ENCODE data around the gene ACAT1. TPM values are rescaled to one million over a fixed set of nuclear protein-coding genes. Genes with fewer than 3 reads are reported as not detected.

Gene ACAT1
- total and polyA plus RNA-seq, 10 of the 15 experiments (the other 5 are each of a cell fraction or from before 2014, with no cell fraction given) = 57.1 to 139 (median 91.2) TPM

GRCh38 chr11:108121274-108122155 is at the start of gene ACAT1 (continued):
- peak; percentile 38; the same call in 1 of the 2 replicates for TF ChIP-seq MXI1 (IDR thresholded peaks at IDR 0.05; ENCODE audit: low read depth, low read length)
- no peak for TF ChIP-seq ZNF217 (IDR thresholded peaks at IDR 0.05)
- no peak for TF ChIP-seq CBX5 (IDR thresholded peaks at IDR 0.05; ENCODE audit: low read depth)
- peak; percentile 34; the same call in 1 of the 2 replicates for TF ChIP-seq TCF3 (IDR thresholded peaks at IDR 0.05; ENCODE audit: borderline replicate concordance, insufficient read depth, low read depth, low read length)
- TF ChIP-seq RAD51 (IDR thresholded peaks at IDR 0.05) = peak; percentile 60
- peak; percentile 82 for TF ChIP-seq NFYB (IDR thresholded peaks at IDR 0.05; ENCODE audit: insufficient read depth, low read depth, low read length)
- TF ChIP-seq CHD2 (IDR thresholded peaks at IDR 0.05; ENCODE audit: borderline replicate concordance, low read depth, low read length) = peak; percentile 78
- TF ChIP-seq POLR2AphosphoS2 (IDR thresholded peaks at IDR 0.05; ENCODE audit: low read depth, low read length) = peak; percentile 76; the same call in 1 of the 2 replicates
- no peak for TF ChIP-seq PAX8 (IDR thresholded peaks at IDR 0.05)
- TF ChIP-seq ASH2L (IDR thresholded peaks at IDR 0.05; ENCODE audit: borderline replicate concordance, low read depth) = 0 out of 2 replicates have a peak, but pooled peaks have one; percentile 56
- TF ChIP-seq ZNF207 (IDR thresholded peaks at IDR 0.05; ENCODE audit: borderline replicate concordance) = no peak
- TF ChIP-seq NFXL1 (IDR thresholded peaks at IDR 0.05; ENCODE audit: borderline replicate concordance) = no peak
- TF ChIP-seq USF1 (IDR thresholded peaks at IDR 0.05; ENCODE audit: borderline replicate concordance, extremely low read length, insufficient read depth, low read depth, low read length) = peak; percentile 58
- peak in 1 of 2 experiments; percentile 21; a peak in 1 of 4 replicates for TF ChIP-seq IKZF2 (IDR thresholded peaks at IDR 0.05)
- TF ChIP-seq SMARCA5 (IDR thresholded peaks at IDR 0.05) = 0 out of 2 replicates have a peak, but pooled peaks have one; percentile 21
- no peak for TF ChIP-seq EGR1 (IDR thresholded peaks at IDR 0.05; ENCODE audit: borderline replicate concordance in 1 of 2, low read depth in 2 of 2, low read length in 2 of 2)
- peak; percentile 80 for TF ChIP-seq TAF1 (IDR thresholded peaks at IDR 0.05; ENCODE audit: borderline replicate concordance, low read depth, low read length)
- TF ChIP-seq BHLHE40 (IDR thresholded peaks at IDR 0.05; ENCODE audit: borderline replicate concordance in 1 of 2, low read depth in 2 of 2, low read length in 1 of 2) = peak; percentile 75 to 92; a peak in 3 of 4 replicates
- TF ChIP-seq POLR2A (IDR thresholded peaks at IDR 0.05; ENCODE audit: low read depth, low read length) = peak; percentile 98
- TF ChIP-seq PKNOX1 (IDR thresholded peaks at IDR 0.05) = peak; percentile 55; the same call in 1 of the 2 replicates
- no peak for TF ChIP-seq FOXK2 (IDR thresholded peaks at IDR 0.05)
- no peak for TF ChIP-seq RFX5 (IDR thresholded peaks at IDR 0.05; ENCODE audit: low read depth, low read length)
- peak; percentile 77 for TF ChIP-seq SP1 (IDR thresholded peaks at IDR 0.05; ENCODE audit: low read depth, low read length)
- TF ChIP-seq CREB1 (IDR thresholded peaks at IDR 0.05; ENCODE audit: low read depth) = 0 out of 2 replicates have a peak, but pooled peaks have one; percentile 8
- peak; percentile 54; the same call in 1 of the 2 replicates for TF ChIP-seq CBFB (IDR thresholded peaks at IDR 0.05; ENCODE audit: low read depth)
- no peak for TF ChIP-seq RAD21 (IDR thresholded peaks at IDR 0.05; ENCODE audit: insufficient read depth, low read depth, low read length)
- no peak for TF ChIP-seq BCL3 (IDR thresholded peaks at IDR 0.05; ENCODE audit: borderline replicate concordance, insufficient read depth, low read depth, low read length, poor library complexity, severe bottlenecking)
- peak; percentile 6 for TF ChIP-seq MEF2B (IDR thresholded peaks at IDR 0.05; ENCODE audit: partially characterized antibody, poor library complexity, severe bottlenecking)
